Measurements from ENCODE around the gene MUC4. TPM values are rescaled to one million over a fixed set of nuclear protein-coding genes. Genes with fewer than 3 reads are reported as not detected.

The MUC4 gene, protein sequence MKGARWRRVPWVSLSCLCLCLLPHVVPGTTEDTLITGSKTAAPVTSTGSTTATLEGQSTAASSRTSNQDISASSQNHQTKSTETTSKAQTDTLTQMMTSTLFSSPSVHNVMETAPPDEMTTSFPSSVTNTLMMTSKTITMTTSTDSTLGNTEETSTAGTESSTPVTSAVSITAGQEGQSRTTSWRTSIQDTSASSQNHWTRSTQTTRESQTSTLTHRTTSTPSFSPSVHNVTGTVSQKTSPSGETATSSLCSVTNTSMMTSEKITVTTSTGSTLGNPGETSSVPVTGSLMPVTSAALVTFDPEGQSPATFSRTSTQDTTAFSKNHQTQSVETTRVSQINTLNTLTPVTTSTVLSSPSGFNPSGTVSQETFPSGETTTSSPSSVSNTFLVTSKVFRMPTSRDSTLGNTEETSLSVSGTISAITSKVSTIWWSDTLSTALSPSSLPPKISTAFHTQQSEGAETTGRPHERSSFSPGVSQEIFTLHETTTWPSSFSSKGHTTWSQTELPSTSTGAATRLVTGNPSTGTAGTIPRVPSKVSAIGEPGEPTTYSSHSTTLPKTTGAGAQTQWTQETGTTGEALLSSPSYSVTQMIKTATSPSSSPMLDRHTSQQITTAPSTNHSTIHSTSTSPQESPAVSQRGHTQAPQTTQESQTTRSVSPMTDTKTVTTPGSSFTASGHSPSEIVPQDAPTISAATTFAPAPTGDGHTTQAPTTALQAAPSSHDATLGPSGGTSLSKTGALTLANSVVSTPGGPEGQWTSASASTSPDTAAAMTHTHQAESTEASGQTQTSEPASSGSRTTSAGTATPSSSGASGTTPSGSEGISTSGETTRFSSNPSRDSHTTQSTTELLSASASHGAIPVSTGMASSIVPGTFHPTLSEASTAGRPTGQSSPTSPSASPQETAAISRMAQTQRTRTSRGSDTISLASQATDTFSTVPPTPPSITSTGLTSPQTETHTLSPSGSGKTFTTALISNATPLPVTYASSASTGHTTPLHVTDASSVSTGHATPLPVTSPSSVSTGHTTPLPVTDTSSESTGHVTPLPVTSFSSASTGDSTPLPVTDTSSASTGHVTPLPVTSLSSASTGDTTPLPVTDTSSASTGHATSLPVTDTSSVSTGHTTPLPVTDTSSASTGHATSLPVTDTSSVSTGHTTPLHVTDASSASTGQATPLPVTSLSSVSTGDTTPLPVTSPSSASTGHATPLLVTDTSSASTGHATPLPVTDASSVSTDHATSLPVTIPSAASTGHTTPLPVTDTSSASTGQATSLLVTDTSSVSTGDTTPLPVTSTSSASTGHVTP (N-terminal part only)
- 10 to 100 TPM in 4 of 6 donors, 1 to 10 TPM in 2; 4.6 to 75.4 (median 11.3) TPM for total RNA-seq

DNA sequence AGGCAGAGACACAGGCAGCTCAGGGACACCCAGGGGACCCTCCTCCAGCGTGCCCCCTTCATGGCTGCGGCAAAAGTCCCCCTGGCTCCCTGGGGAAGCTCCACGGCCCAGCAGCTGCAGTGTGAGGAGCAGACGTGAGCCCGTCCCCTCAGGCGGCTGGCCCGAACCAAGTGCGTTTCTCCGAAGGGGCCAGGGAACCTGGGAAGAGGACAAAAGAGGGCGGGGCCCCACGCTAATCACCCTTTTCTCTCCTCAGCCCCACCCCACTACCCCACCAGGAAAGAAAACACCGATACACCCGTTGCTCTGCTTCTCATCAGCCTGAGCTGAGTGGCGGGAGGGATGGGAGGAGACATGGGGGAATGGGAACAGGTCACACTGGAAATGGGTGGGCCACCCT is at the start of gene MUC4:
Gene MUC4, minus strand, starts transcription at position 174 of the 400 bp plus-strand sequence. Its CDS starts 112 bp downstream, at position 62.
- ATAC-seq (ENCODE audit: low FRiP score in 2 of 2) = peak in 1 of 2 donors; percentile 4

DNA sequence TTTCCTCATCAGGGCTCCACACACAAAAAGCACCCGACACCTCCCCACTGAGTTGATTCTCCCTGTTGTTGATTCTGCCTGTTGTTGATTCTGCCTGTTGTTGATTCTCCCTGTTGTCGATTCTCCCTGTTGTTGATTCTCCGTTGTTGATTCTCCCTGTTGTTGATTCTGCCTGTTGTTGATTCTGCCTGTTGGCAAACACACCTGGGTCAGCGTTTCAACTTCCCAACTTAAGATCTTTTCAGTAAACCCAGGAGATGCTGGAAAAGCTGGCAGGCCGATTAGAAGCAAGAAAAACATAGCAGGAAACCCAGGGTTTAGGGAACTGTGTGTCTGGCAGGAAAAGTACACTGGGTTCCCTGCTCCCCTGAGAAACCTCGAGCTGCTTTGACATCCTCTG is 48.7 kb upstream of the MUC4 start:
- H3K36me3 ChIP-seq = peaks cover 0 to 11% (median 4%) of the 10 kb centered on the region in 4 donors
- no peak for DNase-seq
- H3K27me3 ChIP-seq = no peaks in the 10 kb centered on the region
- TF ChIP-seq, protein P1, sequence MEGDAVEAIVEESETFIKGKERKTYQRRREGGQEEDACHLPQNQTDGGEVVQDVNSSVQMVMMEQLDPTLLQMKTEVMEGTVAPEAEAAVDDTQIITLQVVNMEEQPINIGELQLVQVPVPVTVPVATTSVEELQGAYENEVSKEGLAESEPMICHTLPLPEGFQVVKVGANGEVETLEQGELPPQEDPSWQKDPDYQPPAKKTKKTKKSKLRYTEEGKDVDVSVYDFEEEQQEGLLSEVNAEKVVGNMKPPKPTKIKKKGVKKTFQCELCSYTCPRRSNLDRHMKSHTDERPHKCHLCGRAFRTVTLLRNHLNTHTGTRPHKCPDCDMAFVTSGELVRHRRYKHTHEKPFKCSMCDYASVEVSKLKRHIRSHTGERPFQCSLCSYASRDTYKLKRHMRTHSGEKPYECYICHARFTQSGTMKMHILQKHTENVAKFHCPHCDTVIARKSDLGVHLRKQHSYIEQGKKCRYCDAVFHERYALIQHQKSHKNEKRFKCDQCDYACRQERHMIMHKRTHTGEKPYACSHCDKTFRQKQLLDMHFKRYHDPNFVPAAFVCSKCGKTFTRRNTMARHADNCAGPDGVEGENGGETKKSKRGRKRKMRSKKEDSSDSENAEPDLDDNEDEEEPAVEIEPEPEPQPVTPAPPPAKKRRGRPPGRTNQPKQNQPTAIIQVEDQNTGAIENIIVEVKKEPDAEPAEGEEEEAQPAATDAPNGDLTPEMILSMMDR (IDR thresholded peaks at IDR 0.05) = no peak
- no peak for TF ChIP-seq EP300 (IDR thresholded peaks at IDR 0.05)
- no peak for ATAC-seq (ENCODE audit: low FRiP score in 2 of 2)
- WGBS, 2 donors = 59 to 64% methylated on average over 6 of the region's 6 CpGs
- no peak overlapping the region for H3K27ac ChIP-seq
- peaks cover 0 to 15% (median 11%) of the 10 kb centered on the region in 4 donors for H3K4me1 ChIP-seq
- H3K4me3 ChIP-seq = no peak overlapping the region
- no peaks in the 10 kb centered on the region for H3K9me3 ChIP-seq

More for the DNA sequence above, at the start of gene MUC4:
- no peaks in the 10 kb centered on the region for H3K36me3 ChIP-seq
- no peak for DNase-seq
- peak within 1 kb of the TSS in 1 of 4 donors; percentile 43 for H3K27ac ChIP-seq
- WGBS, 2 donors = 44 to 51% methylated on average over 13 to 14 of the region's 14 CpGs
- H3K4me3 ChIP-seq = peak within 1 kb of the TSS in 3 of 4 donors; percentile 10 to 42 (median 15)
- H3K9me3 ChIP-seq = no peaks in the 10 kb centered on the region
- TF ChIP-seq, protein P1 (IDR thresholded peaks at IDR 0.05) = no peak
- TF ChIP-seq POLR2AphosphoS5 (IDR thresholded peaks at IDR 0.05) (peak in 1 of 2 donors; percentile 29), POLR2A (IDR thresholded peaks at IDR 0.05) (peak in 1 of 4 donors; percentile 72)
- peaks cover 0 to 6% (median under 1%) of the 10 kb centered on the region in 4 donors for H3K4me1 ChIP-seq
- no peaks in the 10 kb centered on the region for H3K27me3 ChIP-seq

DNA sequence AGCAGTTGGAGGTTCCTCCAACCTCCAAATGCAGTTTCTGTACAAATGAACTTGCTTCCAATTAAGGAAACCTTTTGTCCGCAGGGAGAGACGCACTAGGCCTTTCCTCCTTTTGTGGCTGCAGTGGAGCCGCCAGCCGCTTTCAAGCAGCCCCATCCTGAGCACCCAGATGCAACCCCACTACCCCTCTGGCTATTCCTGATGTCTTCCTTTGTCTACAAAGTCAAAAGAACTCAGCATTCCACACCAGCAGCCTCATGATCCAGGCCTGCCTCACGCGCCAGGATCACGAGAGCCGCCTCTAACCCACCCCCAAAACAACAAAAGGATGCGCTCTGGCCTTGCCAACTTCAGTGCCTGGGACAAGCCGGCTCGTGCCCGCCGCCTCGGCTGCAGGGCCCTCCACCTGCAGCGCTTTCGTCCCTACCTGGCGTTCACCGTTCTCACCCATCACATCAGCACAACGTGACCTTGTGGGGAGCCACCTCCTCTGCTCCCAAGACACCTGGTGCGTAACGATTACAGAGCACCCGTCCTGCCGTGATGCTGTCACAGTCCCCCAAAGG is 48.2 kb upstream of the MUC4 start:
- H3K4me1 ChIP-seq = peaks cover 0 to 15% (median 11%) of the 10 kb centered on the region in 4 donors
- H3K4me3 ChIP-seq = peak overlapping the region in 2 of 4 donors; percentile 13 to 23
- H3K27ac ChIP-seq = no peak overlapping the region
- no peaks in the 10 kb centered on the region for H3K9me3 ChIP-seq
- ATAC-seq (ENCODE audit: low FRiP score in 2 of 2) (no peak), DNase-seq (peak in 1 of 2 donors; percentile 68)
- TF ChIP-seq POLR2A (IDR thresholded peaks at IDR 0.05) (no peak), EP300 (IDR thresholded peaks at IDR 0.05) (no peak), POLR2AphosphoS5 (IDR thresholded peaks at IDR 0.05) (no peak)
- TF ChIP-seq, protein P1 (IDR thresholded peaks at IDR 0.05) = no peak
- WGBS, 2 donors = 84 to 88% methylated on average over 23 of the region's 23 CpGs
- H3K27me3 ChIP-seq = no peaks in the 10 kb centered on the region
- H3K36me3 ChIP-seq = peaks cover 0 to 8% (median 2%) of the 10 kb centered on the region in 4 donors

All from upper lobe of left lung (tissue), 6 donors.